Ammon's horn (tissue), 1 donor: ENCODE measurements around the gene PRSS36.
"Not testable (repeated sequence)": the region's sequence is repeated elsewhere in the genome, so short reads cannot be mapped to it uniquely, and the experiment has no call there.

ENCODE experiments used
- DNase-seq: peaks from one replicate; pipeline ENCODE4 v3.0.0-alpha.2; 2016; ENCODE audit warnings: low spot score

The PRSS36 gene

GRCh38 chr16:31149894-31150890 lies at the start of gene PRSS36:
Gene PRSS36, minus strand, starts transcription at chr16:31150066. Its CDS starts 31 bp downstream, at chr16:31150035.
- no peak for DNase-seq

- no peak for DNase-seq
Measured at GRCh38 chr16:31199430-31200041, 49.7 kb upstream of the PRSS36 start.

- DNase-seq, result no peak
Measured at GRCh38 chr16:31198207-31198882, 48.5 kb upstream of the PRSS36 start.

- no peak for DNase-seq
Measured at GRCh38 chr16:31196324-31197088, 46.6 kb upstream of the PRSS36 start.

- not testable (repeated sequence) for DNase-seq
Measured at GRCh38 chr16:31195861-31196260, 46.0 kb upstream of the PRSS36 start.

- no peak for DNase-seq
Measured at GRCh38 chr16:31194898-31195297, 45.0 kb upstream of the PRSS36 start.

GRCh38 chr16:31193874-31194273 lies 44.0 kb upstream of the PRSS36 start:
- DNase-seq, result no peak

GRCh38 chr16:31192856-31193642 lies 43.2 kb upstream of the PRSS36 start:
- no peak for DNase-seq

GRCh38 chr16:31191697-31192428 lies 42.0 kb upstream of the PRSS36 start:
- DNase-seq, result no peak

GRCh38 chr16:31190818-31191444 lies 41.1 kb upstream of the PRSS36 start:
- no peak for DNase-seq

GRCh38 chr16:31190061-31190460 lies 40.2 kb upstream of the PRSS36 start:
- no peak for DNase-seq

GRCh38 chr16:31189412-31189778 lies 39.5 kb upstream of the PRSS36 start:
- DNase-seq, result no peak

GRCh38 chr16:31188450-31189411 lies 38.9 kb upstream of the PRSS36 start:
- no peak for DNase-seq

GRCh38 chr16:31187808-31188189 lies 37.9 kb upstream of the PRSS36 start:
- DNase-seq, result no peak

- DNase-seq, result no peak
Measured at GRCh38 chr16:31186930-31187807, 37.3 kb upstream of the PRSS36 start.

GRCh38 chr16:31186176-31186575 lies 36.3 kb upstream of the PRSS36 start:
- DNase-seq, result no peak

- no peak for DNase-seq
Measured at GRCh38 chr16:31185339-31185738, 35.5 kb upstream of the PRSS36 start.

- no peak for DNase-seq
Measured at GRCh38 chr16:31184888-31185287, 35.0 kb upstream of the PRSS36 start.
